Epithelial cell of esophagus (primary cell): ENCODE measurements around the gene ANO6.

ENCODE experiments used
- DNase-seq: peaks from one replicate; pipeline ENCODE4 v3.0.0; 2010; ENCODE audit warnings: low read depth
- H3K4me3 ChIP-seq: 2 replicates; pipeline ENCODE4 v1.5.1; 2011; ENCODE audit warnings: mild to moderate bottlenecking, low read length, control low read depth
- TF ChIP-seq, protein P1 (sequence below): IDR thresholded peaks from 2 replicates; pipeline ENCODE4 v1.5.1; 2011; ENCODE audit warnings: low read depth, mild to moderate bottlenecking, low read length, control low read depth, inconsistent platforms; ENCODE audit not compliant: insufficient read depth; ENCODE audit errors: missing control alignments

ANO6 gene

GRCh38 chr12:45182511-45182910 is 33.4 kb upstream of the ANO6 start:
- TF ChIP-seq, protein P1, sequence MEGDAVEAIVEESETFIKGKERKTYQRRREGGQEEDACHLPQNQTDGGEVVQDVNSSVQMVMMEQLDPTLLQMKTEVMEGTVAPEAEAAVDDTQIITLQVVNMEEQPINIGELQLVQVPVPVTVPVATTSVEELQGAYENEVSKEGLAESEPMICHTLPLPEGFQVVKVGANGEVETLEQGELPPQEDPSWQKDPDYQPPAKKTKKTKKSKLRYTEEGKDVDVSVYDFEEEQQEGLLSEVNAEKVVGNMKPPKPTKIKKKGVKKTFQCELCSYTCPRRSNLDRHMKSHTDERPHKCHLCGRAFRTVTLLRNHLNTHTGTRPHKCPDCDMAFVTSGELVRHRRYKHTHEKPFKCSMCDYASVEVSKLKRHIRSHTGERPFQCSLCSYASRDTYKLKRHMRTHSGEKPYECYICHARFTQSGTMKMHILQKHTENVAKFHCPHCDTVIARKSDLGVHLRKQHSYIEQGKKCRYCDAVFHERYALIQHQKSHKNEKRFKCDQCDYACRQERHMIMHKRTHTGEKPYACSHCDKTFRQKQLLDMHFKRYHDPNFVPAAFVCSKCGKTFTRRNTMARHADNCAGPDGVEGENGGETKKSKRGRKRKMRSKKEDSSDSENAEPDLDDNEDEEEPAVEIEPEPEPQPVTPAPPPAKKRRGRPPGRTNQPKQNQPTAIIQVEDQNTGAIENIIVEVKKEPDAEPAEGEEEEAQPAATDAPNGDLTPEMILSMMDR: no peak
- DNase-seq: no peak
- no peak overlapping the region for H3K4me3 ChIP-seq

DNA sequence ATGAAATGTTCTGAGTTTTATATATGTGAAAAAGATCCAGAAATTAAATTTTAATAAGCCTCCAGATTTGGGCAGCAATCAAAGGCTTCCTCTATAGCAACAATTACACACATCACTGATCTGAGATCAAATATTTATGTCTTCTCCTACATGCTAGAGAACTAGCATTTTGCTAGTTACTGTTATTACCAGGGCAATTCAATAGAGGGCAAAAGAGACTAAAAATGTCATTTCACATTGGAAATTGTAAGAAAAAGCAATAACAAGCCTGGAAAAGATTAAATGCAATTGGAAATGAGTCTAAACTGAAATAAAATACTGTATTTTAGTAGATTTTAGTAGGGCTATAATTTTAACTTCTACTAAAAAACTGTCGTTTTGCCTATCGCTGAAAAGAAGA is 32.6 kb upstream of the ANO6 start:
- TF ChIP-seq, protein P1: peak; percentile 25
- no peak overlapping the region for H3K4me3 ChIP-seq
- no peak for DNase-seq

DNA sequence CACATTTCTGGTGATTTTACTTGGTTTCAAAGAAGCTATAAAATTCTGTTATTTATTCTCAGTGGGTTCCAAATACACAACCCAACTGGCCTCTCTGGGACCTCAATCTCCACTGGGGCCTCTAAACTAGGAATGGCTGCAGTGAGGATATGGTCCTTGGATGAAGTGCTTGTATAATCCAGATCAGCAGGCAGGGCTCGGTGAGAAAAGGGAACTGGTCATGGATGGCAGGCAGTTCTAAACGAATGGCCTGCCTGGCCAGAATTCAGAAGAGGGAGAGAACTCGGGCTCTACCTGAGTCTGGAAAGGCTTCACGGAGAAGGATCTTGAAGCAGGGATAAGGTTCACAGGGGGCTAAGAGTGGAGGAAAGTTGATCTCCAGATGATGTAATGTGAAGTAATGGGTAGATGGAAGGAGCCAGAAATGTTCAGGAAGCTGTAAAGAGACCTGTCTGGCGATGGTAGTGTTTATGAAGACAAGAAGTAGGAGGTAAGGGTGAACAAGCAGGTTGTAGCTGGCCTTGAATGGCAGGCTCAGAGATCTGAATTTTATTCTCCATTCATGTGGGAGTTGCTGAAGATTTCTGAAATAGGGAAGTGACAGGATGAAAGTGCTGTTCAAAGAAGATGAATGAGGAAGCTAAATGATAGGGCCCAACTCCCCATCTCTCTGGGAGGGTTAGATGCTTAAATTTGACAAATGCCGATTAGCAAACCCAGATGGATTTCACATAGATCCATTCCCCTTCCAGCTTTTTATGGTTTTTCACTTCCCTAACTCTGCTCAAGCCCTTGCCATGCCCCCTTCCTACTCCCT is 31.5 kb upstream of the ANO6 start:
- no peak for DNase-seq
- H3K4me3 ChIP-seq: no peak overlapping the region
- TF ChIP-seq, protein P1: no peak

DNA sequence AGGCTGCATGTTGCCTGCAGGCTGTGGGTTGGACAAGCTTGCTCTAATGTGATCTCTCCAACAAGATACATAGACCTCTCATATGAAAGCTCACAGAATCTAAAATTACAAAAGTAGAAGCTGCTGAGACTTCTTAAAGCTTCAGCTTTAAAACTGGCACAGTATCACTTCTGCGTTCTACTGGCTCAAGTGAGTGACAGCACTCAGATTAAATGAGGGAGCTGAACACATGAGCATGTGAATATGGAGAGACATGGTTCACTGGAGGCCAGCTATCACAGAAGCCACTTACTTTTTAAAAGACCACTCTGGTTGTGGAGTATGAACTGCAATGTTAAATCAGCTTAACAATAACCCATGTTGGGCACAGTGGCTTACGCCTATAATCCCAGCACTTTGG is 29.1 kb upstream of the ANO6 start:
- TF ChIP-seq, protein P1: no peak
- H3K4me3 ChIP-seq: no peak overlapping the region

DNA sequence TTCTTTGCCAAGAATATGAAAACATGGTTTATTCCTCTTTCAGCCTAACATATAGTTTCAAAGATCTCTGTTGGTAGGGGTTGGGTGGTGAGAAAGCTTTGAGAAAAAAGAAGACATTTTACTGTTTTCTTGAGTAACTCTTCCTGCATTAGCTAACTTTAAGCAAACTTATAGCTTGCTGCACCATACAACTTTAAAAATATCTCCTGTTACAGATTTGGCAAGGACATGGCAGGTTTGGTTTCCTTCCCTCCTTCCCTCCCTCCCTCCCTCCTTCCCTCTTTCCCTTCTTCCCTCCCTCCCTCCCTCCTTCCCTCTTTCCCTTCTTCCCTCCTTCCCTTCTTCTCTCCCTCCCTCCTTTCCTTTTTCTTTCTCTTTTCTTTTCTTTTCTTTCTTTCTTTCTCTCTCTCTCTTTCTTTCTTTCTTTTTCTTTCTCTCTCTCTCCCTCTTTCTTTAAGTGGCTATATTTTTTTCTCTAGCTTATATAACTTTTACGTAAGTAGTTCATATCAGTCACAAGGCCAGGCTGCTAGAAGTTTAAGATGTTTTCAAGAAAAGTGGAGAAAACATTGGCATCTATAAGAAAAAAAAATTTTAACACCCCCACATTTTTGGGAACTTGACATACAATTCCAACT is 26.0 kb upstream of the ANO6 start:
- H3K4me3 ChIP-seq: no peak overlapping the region
- DNase-seq: no peak
- TF ChIP-seq, protein P1: no peak

More for the DNA sequence above, 29.1 kb upstream of the ANO6 start:
- DNase-seq: no peak

GRCh38 chr12:45191239-45191638 is 24.7 kb upstream of the ANO6 start:
- no peak overlapping the region for H3K4me3 ChIP-seq
- TF ChIP-seq, protein P1: no peak
- DNase-seq: peak; percentile 52

DNA sequence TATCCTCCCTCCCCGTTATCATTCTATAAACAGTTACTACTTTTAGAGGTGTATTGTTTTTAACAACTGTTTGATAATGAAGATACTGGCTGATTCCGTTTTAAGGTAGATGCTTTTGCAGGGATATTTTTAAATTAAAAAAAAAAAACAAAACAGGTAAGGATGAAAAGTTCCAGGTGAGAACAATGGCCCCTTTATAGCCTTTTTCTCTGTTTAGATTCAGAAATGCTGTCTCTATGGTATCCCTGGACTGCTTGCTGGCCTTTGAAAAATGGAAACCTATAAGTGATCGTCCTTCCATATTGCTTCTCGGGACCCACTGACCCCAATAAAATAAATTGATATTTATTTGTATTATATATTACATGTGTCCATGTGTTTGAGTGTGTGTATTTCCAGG is 23.2 kb upstream of the ANO6 start:
- TF ChIP-seq, protein P1: no peak

More for the DNA sequence above, 23.2 kb upstream of the ANO6 start:
- DNase-seq: no peak
- H3K4me3 ChIP-seq: no peak overlapping the region
